DOHH2 (cell line): ENCODE measurements around the gene ZNF415.
"Not testable (repeated sequence)": the region's sequence is repeated elsewhere in the genome, so short reads cannot be mapped to it uniquely, and the experiment has no call there.

Source experiments
- EZH2phosphoT487 ChIP-seq: fragments of 200-600 bp; sonication (generic); IDR thresholded peaks from 2 replicates; pipeline ENCODE4 v1.6.1; 2017; ENCODE audit warnings: borderline replicate concordance, mild to moderate bottlenecking, antibody characterized with exemption, low read length, moderate library complexity, mixed read lengths
- TF ChIP-seq, protein P1 (sequence below): fragments of 200-600 bp; sonication (generic); IDR thresholded peaks from one replicate; pipeline ENCODE4 v1.5.1; 2014; ENCODE audit warnings: antibody characterized with exemption, mild to moderate bottlenecking, low read depth, low read length; ENCODE audit not compliant: poor library complexity, severe bottlenecking

DNA sequence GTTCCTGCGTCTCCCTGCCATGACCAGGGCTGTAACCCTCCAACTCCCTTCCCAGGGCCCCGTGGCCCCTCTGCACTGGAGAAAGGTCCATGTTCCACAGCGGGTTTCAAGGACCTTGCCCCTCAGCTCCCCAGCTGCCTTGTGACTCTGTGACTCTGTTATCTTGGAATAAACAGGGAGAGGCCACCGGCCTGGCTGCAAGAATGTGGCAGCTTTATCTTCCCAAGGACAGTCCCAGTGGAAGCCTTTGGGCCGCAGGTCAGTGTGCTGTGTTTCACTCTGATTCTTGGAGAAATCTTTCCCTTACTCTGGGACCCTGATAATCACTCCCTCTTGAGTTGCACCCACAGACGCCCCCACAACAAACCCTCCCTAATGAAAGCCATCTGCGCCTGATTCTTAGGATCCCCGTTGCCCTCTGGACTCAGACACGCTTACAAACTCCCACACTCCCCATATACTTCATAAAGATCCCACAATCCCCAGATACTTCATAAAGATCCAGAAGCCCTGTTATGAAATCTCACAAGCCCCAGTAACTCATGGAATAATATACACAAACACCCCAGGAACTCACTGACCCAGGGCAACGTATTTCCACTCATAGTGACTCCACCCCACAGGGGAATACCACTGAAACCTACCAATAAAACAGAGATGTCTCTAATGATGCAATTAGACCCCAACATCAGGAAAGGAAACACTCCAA lies 35.6 kb downstream of the ZNF415 start:
- TF ChIP-seq, protein P1, sequence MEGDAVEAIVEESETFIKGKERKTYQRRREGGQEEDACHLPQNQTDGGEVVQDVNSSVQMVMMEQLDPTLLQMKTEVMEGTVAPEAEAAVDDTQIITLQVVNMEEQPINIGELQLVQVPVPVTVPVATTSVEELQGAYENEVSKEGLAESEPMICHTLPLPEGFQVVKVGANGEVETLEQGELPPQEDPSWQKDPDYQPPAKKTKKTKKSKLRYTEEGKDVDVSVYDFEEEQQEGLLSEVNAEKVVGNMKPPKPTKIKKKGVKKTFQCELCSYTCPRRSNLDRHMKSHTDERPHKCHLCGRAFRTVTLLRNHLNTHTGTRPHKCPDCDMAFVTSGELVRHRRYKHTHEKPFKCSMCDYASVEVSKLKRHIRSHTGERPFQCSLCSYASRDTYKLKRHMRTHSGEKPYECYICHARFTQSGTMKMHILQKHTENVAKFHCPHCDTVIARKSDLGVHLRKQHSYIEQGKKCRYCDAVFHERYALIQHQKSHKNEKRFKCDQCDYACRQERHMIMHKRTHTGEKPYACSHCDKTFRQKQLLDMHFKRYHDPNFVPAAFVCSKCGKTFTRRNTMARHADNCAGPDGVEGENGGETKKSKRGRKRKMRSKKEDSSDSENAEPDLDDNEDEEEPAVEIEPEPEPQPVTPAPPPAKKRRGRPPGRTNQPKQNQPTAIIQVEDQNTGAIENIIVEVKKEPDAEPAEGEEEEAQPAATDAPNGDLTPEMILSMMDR: not testable (repeated sequence)
- not testable (repeated sequence) for TF ChIP-seq EZH2phosphoT487
